NCI-H524 (cell line): ENCODE data around the gene GGA1.
"Not testable (repeated sequence)": the region's sequence is repeated elsewhere in the genome, so short reads cannot be mapped to it uniquely, and the experiment has no call there.

Experiments
- DNase-seq, 2 experiments: peaks; one replicate each; lab custom pipeline; 2025; lab: John Stamatoyannopoulos, UW

Gene GGA1

DNA sequence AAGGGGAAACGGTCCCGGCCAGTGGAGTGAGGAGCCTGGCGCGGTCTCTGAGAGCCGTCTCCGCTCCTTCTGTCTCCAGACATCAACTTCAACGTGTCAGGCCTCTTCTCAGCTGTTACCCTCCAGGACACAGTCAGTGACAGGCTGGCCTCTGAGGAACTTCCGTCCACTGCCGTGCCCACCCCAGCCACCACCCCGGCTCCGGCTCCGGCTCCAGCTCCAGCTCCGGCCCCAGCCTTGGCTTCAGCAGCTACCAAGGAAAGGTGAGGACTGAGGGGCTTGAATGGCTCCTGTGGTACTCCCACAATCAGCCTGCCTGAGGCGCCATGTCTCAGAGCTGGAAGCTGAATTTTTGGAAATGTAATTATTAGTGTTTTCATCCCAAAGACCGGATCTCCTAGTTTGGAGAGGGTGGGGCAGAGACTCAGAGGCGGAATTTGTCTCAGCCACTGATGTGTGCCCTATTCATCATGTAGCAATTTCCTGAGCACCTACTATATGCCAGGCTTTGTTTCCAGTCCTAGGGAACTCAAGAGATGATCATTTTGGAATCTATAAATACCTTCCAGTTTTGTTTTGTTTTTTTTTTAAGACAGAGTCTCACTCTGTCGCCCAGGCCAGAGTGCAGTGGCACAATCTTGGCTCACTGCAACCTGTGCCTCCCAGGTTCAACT lies 42.0 kb downstream of the GGA1 start:
- DNase-seq = no peak

DNA sequence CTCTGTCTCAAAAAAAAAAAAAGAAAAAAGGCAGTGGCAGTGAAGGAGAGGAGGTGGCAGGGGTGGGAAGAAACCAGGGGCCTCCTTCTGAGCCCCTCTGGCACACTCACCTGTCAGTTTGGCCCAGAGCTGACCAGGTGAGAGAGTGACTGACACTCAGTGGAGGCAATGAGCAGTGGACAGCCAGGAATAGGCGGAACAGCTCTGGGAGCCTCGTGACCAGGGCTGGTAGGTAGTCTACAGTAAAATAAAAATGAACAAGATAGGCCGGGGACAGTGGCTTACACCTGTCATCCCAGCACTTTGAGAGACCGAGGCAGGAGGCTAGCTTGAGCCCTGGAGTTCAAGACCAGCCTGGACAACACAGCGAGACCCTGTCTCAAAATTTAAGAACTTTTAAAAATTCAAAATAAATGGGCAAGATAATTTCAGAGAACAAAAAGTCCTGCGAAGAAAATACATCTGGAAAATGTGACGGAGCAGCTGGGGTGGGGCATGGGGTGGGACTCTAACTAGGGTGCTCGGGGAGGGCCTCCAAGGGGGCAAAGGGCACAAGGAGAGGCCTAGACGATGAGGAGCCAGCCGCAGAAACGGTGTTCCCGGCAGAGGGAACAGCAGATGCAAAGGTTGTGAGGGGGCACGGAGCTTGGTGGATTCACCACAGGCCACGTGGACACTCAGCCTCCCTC lies 46.1 kb downstream of the GGA1 start:
- no peak for DNase-seq

DNA sequence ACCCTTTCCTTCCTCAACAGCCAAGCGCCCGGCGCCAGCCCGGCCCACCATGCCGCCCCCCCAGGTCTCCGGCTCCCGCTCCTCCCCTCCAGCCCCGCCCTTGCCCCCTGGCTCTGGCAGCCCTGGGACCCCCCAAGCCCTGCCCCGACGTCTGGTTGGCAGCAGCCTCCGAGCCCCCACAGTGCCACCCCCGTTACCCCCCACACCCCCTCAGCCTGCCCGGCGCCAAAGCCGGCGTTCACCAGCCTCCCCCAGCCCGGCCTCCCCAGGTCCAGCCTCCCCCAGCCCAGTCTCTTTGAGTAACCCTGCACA lies 46.6 kb downstream of the GGA1 start:
- no peak for DNase-seq

DNA sequence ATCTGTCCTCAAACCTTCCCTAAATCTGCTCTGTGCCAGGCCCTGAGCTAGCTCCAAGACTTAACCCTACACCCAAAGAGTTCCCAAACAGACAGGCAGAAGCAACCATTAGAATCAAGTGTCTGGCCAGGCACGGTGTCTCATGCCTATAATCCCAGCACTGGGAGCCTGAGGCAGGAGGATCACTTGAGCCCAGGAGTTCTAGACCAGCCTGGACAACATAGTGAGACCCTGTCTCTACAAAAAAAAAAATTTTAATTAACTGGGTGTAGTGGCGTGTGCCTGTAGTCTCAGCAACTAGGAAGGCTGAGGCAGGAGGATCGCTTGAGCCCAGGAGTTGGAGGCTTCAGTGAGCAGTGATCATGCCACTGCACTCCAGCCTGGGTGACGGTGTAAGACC lies 47.9 kb downstream of the GGA1 start:
- DNase-seq = not testable (repeated sequence)

DNA sequence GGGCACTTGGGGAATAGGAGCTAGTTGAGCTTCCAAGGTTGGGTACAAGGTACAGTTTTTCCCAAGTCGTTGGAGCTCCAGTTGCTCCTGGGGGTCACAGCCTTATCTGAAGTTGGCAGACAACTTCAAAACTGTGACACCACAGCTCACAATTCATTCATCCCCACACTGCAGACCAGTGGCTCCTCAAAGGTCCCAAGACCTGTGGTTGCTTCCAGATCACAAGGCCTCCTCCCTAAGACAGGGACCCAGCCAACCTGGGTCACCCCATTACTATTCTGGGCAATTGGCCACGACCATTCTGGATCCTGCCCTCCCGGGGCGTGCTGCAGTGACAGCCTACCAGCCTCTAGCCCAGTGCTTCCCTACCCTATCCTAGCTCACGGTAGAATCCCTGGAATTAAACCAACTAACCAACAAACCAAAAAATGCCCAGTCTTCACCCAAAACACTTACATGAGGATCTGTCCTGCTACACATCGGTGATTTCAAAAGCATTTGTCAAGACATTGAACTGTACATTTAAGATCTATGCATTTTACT lies 49.0 kb downstream of the GGA1 start:
- no peak for DNase-seq

DNA sequence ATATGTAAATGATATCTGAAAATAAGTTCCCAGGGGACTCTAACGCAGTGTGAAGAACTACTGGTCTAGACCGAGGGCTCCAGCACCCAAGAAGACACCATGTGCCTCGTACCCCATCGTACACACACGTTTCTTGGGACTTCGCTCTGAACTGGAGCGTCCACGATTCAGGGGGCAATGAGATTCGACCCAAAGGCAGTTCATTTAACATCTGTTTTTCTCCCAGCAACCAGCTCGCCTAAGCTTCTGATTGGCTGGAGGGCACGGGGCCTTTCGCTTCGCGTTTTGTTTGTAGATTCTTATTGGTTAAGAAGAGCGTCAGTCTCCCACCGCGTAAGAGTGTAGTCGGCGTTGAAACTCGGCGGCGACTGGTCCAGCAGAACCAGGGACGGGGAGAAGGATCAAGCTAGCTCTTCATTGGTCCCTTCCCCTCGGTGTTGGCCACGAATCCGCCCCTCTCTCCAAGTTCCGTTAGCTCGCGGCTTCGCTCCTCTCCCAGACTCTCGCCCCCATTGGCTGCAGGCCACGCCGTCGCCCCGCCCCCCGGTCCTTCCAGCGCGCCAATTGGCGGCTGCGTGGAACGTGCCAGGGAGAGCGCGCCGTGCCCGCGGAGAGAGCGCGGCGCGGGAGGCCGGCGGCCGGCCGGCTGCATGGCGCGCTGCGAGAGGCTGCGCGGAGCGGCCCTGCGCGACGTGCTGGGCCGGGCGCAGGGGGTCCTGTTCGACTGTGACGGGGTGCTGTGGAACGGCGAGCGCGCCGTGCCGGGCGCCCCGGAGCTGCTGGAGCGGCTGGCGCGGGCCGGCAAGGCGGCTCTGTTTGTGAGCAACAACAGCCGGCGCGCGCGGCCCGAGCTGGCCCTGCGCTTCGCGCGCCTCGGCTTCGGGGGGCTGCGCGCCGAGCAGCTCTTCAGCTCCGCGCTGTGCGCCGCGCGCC lies 49.8 kb downstream of the GGA1 start, which contains the start of gene PDXP:
Gene PDXP (plus strand): TSS at position 591 of the 933 bp plus-strand sequence. CDS start 60 bp downstream, at position 651.
- peak; percentile 100 for DNase-seq

DNA sequence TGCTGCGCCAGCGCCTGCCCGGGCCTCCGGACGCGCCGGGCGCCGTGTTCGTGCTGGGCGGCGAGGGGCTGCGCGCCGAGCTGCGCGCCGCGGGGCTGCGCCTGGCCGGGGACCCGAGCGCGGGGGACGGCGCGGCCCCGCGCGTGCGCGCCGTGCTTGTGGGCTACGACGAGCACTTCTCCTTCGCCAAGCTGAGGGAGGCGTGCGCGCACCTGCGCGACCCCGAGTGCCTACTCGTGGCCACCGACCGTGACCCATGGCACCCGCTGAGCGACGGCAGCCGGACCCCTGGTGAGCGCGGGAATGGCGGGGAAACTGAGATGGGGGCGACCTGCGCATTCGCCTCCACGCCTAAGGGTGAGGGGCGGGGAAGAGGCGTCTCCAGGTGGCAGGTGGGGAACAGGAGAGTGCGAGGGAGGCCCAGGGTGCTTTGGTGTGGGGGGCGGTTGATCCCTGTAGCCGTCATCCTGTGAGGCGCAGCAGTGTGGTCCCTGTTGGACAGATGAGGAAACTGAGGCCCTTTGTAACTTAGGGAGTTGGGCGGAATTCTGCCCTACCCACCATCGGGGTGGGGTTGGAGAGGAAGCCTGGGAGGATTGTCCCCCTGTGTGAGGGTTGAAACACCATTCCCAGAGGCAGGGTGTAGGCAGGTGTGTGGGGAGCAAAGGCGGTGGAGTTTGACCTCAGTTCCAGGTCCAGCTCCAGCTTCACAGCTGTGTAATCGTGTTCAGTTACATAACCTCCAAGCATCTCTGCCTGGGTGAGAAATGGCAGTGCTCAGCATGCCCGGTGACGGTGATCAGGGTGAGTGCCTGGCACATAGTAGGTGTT lies 50.6 kb downstream of the GGA1 start:
- DNase-seq = peak in 1 of 2 experiments; percentile 48

DNA sequence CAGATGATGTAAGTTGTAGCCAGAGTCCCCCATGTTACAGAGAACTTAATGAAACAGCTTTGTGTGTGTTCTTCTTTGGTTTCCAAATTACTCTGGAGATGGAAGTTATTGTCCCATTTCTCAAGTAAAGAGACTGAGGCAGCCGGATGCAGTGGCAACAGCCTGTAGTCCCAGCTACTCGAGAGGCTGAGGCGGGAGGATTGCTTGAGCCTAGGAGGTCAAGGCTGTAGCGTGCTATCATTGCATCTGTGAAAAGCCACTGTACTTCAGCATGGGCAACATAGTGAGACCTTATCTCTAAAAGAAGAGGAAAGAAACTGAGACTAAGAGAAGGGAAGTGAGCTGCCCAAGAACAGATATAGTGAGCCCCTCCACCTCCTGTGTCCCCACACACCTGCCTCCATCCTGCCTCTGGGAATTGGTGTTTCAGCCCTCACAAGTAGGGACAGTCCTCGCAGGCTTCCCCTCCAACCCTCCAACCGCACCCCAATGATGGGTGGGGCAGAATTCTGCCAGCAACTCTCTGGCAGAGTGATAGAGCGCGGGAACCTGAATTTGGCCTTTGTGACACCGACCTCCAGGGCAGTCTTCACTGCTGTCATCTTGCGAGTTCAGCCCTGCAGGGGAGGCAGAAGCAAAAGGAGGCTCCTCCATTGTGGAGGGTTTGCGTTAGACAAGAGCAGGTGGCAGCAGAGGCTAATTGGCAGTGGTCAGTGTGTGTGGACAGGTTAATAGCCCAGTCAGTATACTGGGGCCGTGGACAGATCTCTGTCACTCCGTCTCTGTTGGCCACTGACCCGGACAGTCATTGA lies 51.5 kb downstream of the GGA1 start:
- no peak for DNase-seq

DNA sequence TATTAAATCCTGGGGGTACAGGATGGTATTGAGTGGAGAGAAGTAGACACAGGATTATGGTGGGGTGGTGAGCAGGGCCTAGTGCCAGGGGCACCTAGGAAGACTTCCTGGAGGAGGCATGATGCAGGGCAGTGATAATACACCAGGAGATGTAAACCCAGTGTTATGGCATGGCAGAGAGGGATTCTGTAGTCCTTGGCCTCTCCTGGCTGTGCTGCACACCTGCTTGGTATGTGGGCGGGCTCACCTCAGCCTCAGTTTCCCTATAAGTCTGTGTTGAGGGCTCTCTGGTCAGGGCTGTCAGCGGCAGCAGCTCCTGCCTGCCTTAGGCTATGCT lies 52.0 kb downstream of the GGA1 start:
- DNase-seq = no peak

DNA sequence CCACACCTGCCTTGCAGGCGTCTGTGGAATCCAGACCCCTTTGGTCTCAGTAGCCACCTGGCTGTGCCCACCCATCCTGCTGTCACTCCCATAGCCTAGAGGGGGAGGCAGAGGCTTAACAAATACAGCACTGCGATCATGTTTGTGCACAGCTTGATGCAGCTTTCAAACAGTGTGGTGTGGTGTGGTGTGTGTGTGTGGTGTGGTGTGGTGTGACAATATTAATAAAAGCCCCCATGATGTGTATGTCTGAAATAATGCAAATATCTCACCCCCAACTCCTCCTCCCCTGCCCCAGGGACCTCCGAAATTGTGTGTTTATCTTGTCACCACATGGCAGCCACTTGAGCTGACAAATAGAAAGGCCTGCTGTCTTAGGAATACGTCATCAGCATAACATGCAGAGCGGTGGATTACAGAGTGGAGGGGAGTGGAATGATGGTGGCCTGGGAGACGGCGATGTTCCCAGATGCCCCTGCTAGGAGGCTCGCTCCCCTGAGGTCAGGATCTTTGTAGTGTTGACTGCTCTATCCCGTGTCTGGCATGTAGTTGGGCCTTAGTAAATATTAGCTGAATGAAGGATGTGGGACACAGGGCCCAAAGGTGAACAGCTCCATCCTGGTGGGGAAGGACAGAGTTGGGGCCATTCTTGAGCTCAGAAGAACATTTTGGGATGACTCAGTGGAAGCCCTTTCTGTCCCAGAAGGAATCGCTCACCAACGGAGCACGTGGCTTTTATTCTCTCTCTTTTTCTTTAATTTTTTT lies 52.7 kb downstream of the GGA1 start:
- peak; percentile 89 to 95 for DNase-seq

DNA sequence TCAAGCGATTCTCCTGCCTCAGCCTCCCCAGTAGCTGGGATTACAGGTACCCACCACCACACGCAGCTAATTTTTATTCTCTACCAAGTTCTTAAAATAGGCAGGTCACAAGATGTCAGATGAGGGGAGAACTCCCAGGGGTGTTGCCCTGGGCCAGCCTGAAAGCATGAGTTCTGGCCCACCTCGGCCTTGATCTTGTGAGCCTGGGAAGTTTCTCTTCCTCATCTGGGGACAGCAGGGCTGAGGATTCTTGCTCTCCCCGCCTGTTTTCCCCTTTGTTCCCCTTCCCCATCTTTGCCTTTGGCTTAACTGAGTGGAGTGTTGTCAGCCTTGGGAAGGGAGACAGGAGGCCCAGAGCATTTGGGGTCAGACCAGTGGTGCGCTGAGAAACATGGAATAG lies 53.4 kb downstream of the GGA1 start:
- no peak for DNase-seq

DNA sequence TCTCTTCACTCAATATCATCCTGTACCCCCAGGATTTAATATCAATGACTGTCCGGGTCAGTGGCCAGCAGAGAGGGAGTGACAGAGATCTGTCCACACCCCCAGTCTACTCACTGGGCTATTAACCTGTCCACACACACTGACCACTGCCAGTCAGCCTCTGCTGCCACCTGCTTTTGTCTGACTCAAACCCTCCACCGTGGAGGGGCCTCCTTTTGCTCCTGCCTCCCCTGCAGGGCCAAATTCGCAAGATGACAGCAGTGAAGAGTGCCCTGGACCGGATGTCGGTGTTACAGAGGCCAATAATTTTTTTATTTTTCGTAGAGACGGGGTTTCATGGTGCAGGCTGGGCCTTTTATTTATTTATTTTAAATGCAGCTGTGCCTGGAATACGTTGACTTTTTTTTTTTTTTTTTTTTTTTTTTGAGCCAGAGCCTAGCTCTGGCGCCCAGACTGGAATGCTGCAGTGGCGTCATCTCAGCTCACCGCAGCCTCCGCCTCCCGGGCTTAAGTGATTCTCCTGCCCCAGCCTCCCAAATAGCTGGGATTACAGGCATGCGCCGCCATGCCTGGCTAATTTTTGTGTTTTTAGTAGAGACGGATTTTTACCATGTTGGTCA lies 55.0 kb downstream of the GGA1 start:
- DNase-seq = no peak

DNA sequence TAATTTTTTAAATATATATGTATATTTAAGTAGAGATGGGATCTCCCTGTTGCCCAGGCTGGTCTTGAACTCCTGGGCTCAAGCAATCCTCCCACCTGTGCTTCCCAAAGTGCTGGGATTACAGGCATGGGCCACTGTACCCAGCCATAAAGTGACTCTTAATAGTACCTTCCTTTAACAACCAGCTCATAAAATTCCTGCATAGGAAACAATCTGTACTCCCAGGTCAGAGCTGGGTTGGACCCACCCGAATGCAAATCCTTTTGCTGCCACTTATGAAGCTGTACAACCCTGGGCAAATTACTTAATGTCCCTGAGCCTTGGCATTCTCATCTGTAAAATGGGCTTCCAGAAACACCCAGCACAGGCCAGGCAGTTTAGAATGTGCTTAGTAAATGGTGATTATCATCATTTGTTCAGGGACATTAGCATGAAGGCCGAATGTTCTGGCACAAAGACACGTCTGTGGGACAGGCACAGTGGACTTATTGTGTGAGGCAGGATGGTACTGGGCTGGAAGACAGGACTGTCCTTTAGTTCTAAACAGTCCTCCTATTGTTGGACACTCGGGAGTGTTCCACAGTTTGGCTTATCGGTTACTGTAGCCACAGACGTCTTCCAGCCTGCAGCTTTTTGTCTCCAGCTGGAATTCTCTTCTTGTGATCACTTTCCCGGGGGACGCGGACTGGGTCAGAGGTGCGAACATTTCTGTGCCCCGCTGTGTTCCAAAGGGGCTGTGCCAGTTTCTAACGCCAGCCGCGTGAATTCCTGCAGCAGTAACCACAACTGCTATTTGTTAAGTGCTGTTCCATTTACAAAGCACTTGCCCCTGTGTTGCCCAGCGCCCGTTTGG lies 55.8 kb downstream of the GGA1 start:
- DNase-seq = no peak

DNA sequence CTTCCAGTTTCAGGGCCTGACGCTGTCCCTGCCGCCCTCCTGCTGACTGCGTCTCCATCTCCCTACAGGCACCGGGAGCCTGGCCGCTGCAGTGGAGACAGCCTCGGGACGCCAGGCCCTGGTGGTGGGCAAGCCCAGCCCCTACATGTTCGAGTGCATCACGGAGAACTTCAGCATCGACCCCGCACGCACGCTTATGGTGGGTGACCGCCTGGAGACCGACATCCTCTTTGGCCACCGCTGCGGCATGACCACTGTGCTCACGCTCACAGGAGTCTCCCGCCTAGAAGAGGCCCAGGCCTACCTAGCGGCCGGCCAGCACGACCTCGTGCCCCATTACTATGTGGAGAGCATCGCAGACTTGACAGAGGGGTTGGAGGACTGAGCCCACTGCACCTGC lies 56.9 kb downstream of the GGA1 start:
- DNase-seq = no peak

DNA sequence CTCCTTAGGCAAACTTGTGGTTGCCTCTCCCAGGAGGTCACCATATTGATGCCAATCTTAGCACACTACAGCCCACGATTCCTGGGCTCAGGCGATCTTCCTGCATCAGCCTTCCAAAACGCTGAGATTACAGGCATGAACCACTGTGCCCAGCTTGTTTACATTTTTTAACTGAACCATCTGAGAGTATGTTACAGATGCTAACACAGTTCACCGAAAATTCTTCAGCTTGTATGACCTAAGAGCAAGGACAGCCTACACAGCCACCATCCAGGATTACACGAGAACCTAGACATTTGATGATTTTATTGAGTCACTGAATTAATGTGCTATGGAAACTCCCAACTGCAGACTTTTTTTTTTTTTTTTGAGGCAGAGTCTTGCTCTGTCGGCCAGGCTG lies 61.0 kb downstream of the GGA1 start:
- no peak for DNase-seq

DNA sequence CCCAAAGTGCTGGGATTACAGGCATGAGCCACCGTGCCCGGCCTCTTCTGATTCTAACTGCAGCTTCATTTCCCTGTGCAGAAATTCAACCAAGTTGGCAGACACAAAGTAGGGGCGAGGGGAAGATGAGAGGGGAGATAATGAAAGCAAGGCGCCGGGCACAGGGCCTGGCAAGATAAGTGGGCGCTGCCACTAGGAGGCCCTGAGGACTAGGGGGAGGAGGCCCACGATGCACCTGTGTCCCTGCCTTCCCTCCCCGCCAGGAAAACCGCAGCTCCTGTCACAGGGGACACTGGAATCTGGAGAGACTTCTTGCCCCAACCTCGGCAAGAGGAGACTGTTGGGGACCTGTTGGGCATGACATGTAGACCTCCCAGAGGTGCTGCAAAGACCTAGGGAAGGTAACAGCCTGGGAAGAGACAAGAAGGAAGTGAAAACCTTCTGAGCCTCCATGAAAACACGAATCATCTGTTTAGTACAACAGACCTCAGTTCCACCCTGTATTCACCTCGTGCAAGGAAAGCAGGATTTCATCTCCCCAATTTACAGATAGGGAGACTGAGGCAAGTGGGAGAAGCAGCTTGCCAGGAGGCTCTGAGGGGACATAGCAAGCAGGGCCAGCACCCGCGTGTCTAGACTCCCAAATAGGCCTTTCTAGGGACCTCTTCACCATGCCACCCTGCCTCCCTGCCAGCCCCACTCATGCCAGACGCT lies 63.7 kb downstream of the GGA1 start:
- DNase-seq = no peak

DNA sequence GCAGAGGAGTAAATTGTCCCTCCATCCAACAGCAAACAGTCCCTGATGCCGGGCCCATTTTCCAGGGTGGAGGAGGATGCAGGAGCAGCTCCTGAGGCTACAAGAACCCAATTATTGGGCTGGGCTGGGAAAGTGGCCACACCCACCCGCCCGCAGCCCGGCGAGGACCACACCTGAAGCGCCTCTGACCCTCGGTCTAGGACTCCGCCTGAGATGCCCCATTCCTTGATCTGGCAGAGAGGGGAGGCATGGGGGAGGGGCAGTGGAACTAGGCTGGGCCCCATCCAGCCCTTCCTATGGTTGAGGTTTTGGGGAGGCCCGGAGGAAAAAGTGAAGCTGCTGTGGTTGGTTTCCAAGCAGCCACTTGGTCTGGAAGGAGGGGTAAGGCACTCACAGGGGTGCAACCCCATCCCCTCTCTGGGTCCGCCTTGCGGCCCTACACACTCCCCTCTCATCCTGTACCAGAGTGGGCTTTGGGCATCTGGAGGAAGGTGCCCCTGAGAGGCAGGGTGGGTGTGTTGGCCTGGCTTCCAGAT lies 64.4 kb downstream of the GGA1 start:
- no peak for DNase-seq

DNA sequence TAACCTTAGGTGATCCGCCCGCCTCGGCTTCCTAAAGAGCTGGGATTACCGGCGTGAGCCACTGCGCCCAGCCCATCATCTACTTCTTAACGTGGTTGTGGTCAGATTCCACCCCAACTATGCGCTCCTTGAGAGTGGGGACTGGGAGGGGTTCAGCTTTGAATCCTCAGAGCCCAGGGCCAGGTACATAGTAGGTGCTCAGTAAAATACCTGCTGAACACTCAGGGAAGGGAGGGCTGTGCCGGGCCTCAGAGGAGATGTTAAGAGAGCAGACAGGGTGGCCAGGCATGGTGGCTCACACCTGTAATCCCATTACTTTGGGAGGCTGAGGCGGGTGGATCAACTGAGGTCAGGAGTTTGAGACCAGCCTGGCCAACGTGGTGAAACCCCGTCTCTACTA lies 65.6 kb downstream of the GGA1 start:
- DNase-seq = no peak
